NOMO-1 (cell line): Measurements from ENCODE around the gene TIMP2.

ENCODE experiments used
- DNase-seq, 2 experiments: peaks; one replicate each; lab custom pipeline; 2025; ENCODE audit not compliant: unreplicated experiment in 2 of 2; lab: John Stamatoyannopoulos, UW

The TIMP2 gene

DNA sequence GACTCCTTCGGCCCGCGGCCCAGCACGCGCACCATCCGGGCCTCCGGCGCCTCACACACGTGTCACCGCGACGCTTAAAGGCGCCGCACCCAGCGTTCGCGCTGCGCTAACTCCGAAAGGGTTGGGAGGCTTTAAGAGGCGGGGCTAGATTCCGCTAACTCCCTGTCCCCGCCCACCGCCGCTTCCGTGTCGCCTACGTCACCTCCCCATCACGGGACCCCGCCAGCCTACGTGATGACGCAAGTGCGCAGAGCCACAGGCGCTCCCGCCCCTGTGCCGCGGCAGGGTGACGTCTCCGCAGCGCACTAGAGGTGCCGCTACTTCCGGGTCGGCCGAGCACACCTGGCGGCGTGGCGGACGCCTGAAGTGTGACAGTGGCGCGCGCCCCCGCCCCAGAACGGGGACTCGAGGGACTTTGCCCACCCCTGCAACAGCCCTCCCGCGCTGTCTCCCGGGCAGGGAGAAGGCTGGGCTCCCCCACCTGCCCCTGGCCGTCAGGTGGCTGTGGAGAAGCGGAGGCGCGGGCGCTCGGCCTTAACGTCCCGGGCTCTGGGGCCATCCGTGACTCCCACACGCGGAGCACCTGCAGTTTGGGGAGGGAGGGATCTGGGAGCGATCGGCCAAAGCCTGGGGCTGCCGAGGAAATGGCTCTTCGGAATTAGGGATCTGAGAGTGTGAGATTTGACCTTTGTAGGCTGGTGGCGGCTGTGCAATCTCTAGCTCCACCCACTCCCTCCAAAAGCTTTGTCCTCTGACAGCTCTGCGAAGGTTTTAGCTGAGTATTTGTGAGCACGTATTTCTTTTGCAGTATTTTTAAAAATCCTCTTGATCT is 84.2 kb downstream of the TIMP2 start, which contains the start of gene USP36:
TSS of gene USP36 (minus strand) at position 35 of the 832 bp plus-strand sequence. CDS start 4,451 bp downstream, outside the sequence.
- peak; percentile 97 to 98 for DNase-seq

DNA sequence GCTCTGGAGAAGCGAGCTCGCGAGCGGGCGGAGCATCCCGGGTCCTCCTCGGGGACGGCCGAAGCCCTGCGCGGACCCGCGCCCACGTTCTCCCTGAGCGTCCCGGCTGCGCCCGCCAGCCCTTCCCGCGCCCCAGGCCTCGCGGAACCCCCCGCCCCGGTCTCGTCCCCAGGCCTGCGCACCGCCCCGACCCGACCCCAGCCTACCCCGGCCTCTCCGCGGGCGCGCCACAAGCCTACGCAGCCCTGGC is 84.7 kb downstream of the TIMP2 start:
- DNase-seq = no peak

DNA sequence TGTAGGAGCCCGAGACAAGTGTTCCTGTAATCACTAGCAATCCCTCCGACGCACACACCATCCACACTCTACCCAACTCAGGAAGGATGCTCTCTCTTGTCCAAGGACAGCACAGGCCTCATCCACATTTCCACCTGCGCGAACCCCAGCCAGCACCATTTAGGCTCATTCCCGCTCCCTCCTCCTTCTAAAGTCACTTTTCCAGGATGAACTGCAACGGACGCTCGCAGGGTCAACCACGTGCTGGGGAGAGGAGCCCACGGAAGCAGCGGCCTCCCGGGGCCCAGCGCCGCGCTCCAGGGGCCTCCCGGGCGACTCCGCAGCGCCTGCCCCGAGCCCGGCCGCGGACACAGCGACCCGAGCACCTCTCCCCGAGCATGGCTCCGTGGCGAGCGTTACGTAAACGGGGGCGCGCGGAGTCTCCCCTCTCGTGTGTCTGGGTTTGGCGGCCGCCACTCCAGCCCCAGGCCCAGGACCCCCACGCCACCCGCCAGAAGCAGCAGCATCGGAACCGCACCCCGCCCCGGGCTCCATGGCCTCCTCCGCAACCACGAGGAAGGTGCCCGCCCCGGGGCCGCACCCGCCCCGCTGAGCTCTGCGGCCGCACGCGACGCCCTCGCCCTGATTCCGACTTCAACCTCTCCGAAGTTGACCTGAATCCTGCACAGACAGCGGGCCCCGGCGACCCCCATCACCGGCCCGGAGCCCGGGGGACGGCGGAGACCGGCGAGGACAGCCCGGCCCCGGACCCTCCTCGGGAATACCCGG is 85.2 kb downstream of the TIMP2 start:
- peak; percentile 16 to 40 for DNase-seq

DNA sequence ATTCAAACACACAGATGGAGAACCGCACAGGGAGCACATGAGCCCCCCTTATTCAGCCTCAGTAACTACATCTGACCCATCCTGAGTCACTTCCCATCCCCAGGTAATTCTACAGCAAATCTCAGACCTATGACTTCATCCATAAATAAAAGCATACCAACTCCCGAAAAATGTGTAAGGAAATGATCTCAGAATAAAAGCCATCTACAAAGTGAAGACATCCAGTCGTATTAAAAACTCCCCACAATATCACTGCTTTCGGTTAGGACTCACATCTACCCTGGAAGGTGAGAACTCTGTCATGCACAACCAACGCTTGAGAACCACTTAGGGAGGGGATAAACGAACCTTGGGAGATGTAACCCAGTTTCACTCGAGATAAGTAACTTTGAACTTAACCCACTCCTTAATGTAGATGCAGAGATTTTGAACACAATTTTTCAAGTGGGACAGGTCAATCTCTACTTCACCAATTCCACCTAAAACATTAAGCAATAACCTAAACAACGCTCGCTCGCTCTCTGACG is 85.9 kb downstream of the TIMP2 start:
- no peak for DNase-seq

DNA sequence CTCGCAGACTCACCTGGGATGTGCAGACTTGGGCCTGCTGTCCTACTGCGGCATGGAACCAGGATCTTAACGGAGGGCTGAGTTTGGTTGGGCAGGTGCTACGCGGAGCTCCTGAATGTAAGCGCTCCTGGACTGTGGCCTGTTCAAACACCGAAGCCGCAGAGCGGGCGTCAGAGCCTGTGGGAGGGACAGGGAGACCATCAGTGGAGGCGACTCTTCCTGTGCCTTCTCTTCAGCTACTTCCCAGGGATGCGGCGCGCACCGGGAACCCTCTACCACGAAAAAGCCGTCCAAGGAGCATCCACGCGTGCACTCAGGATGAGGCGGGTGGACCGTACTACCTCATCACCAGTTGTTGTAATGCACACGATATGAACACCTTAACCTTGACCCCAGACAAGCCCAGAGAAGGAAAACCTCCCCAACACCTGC is 86.6 kb downstream of the TIMP2 start:
- DNase-seq = no peak

DNA sequence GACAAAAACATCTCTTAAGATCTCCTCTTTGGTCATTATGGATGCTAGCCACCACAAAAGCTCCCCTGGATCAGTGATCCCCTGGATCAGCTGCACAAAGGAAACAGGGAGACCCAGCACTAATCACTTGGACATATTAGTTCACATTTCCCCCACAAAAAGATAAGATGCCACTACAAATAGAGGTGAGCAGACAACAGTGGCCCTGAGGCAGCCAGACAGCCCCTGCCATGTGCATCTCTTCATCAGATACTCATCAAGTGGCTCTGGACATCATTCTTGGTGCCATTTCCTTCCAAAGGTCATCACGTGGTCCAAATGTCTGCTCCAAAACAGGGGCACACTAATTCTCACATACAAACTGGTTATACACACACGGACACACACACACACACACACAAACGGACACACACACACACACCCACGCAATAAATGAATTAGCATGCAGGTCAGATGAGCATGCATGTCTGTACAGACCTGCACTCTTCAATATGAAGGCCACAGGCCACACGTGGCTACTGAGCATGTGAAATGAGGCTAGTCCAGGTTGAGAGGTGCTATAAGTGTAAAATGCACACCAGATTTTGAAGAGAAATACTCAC is 88.7 kb downstream of the TIMP2 start:
- no peak for DNase-seq

DNA sequence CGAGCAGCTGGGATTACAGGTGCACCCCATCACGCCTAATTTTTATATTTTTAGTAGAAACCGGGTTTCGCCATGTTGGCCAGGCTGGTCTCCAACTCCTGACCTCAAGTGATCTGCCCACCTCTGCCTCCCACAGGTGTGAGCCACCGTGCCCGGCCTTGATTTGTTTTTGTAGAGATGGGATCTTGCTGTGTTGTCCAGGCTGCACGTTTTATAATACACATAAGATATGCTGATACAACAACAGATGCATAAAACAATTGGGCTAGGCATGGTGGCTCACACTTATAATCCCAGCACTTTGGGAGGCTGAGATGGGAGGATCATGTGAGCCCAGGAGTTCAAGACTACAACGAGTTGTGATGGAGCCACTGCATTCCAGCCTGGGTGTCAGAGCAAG is 90.6 kb downstream of the TIMP2 start:
- no peak for DNase-seq

DNA sequence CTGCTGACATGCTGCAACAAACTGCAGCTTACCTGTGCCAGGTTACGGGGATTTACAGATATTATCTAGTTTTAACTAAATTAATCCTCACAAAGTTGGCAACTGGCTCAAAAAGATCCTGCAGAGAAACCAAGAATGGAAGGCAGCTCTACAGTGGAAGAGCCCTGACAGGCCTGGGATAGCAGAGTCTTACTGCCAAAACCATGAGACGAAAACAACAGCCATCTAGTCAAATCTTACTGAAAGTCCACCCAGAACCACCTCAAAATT is 92.7 kb downstream of the TIMP2 start:
- DNase-seq = no peak

DNA sequence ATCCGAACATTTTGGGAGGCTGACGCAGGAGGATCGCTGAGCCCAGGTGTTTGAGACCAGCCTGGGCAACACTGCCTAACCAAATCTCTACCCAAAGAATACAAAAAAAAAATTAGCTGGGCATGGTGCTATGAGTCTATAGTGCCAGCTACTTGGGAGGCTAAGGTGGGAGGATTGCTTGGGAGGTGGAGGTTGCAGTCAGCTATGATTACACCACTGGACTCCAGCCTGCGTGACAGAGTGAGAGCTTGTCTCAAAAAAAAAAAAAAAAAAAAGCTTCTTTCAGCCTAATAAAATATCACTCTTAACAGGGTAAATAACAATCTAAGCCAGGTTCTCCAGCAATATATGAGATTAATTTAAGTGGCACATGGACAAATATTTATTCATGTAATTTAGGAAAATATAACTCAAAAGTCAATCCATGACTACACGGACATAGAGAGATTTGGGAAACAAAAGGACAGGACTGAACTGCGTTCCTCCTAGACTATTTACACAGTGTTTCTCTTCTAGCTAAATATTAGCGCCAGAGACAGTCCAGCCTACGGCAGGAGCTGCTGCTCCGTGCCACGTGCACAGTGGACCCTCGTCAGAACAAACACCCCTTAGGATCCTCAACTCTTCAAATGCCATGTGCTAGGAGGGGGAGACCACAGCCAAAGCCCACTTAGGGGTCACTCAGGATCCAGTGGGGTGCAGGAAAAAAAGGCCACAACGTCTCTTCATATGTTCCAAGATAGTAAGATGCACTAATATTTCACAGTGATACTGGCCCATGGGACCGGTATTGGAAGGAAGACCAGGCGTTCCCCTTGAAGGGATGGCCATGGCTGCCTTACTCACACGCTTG is 93.3 kb downstream of the TIMP2 start:
- DNase-seq = no peak

DNA sequence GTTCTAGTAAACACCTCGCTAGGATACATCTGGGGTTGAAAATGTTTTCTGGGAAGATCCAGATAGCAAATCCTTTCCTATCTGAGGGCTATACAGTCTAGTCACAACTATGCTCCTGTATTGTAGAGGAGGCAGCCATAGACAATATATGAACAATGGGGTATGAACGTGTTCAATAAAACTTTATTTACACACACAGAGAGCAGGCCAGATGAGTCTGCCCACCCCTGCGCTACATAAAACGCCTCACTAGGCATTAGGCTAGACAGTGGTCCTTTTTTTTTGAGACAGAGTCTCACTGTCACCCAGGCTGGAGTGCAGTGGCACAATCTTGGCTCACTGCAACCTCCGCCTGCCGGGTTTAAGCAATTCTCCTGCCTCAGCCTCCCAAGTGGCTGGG is 95.7 kb downstream of the TIMP2 start:
- no peak for DNase-seq

DNA sequence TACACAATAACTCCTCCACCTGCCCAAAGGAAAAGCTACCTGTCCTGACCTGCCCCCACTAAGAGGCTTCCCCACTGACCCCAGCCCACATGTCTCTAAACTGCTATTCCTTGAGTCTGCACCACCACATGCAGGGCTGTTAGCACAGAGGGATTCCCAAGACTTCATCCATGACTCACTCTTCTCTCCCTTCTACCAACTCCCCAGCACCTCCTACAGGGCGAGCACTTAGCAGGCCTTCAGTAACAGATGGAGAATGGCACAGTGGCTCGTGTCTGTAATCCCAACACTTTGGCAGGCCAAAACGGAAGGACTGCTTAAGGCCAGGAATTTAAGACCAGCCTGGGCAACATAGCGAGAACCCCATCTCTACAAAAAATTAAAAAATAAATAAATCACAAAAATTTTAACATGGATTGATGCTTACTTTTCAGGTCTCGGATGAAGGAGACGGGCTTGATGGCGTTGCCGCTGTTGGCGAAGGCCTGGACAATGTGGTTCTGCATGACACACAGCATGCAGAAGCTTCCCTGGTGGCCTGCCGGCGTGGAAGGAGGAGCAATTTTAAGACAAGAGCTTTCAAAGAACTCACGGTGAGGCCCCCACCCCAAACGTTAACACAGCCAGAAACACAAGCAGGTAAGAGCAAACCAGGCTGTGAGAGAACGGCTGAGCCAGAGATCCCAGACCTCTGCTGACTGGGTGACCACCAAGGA is 96.6 kb downstream of the TIMP2 start:
- DNase-seq = no peak

DNA sequence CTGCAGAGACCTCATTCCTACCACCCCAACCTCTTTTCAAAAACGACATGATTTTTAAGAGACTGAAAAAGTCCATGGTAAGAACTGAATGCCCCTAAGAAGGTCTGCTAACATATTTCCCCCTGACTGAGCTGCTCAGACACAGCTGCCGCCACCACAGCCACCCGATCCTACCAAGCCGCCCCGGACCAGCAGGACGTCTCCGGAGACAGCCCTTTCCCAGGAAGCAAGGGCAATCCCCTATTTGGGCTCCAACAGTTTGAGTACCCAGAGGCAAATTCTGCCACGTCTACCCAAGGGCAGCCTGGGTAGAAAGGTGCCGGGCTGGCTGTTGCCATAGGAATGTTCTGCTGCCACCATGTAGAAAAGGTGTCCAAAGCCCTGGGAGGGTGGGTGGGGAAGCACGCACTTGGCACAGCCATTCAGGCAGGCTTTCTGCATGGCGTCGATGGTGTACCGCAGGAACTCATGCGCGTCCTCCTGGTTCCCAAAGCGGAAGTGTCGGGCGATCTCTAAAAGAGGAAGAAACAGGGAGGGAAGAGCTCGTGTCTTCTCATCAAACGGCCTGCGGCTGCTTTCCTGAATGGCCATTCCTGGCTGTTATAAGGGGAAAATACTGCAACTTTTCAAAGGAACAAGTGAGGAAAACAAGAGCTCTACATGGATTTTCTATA is 98.2 kb downstream of the TIMP2 start:
- DNase-seq = peak in 1 of 2 experiments; percentile 39

DNA sequence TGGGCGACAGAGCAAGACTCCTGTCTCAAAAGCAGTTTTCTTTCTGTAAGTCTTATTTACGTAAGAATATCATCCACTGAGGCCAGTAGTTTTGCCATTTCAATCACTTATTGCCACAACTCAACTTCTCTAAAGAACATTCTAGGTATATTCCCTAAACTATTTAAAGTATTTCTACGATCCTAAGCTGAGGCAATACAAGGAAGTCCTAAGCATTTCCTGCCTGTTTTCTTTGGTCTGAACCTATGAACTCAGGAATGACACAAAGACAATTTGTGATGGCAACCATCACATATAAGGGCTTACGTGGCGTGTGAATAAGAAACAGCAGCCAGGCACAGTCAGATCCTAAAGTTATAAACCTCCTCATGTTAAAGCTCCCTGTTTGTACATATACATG is 98.8 kb downstream of the TIMP2 start:
- no peak for DNase-seq

DNA sequence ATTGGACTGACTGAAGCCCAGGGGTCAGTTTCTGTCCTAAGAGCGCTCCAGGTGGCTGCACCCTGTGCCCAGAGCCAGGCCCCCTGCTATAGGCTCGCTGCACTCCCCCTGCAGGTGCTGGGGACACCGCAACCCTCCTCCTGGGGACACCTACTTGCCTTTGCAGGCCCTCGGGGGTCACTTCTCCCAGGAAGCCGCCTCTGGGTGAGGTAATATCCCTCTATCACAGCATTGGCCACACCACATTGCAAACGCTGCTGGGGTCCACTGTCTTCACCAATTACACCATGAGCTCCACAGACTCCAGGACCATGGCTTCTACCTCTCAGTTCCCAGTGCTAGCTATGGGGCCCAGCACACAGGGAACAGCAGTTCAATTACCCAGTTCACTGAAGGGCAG is 99.5 kb downstream of the TIMP2 start:
- DNase-seq = no peak

DNA sequence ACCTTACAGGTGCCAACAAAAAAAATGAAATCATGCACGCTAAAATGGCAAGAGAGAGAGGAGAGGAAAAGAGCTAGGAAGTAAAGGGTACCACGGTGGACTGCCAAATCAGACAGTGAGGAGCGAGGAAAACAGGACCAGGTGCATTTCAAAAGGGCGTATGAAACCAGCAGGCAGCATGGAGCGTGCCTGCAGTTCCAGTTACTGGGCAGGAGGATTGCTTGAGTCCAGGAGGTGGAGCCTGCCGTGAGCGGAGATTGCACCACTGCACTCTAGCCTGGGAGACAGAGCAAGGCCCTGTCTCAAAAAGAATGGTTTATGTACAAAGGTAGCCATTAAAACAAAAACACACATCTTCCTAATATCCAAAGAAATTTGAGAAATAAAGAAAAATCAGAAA is 100.9 kb downstream of the TIMP2 start:
- no peak for DNase-seq

DNA sequence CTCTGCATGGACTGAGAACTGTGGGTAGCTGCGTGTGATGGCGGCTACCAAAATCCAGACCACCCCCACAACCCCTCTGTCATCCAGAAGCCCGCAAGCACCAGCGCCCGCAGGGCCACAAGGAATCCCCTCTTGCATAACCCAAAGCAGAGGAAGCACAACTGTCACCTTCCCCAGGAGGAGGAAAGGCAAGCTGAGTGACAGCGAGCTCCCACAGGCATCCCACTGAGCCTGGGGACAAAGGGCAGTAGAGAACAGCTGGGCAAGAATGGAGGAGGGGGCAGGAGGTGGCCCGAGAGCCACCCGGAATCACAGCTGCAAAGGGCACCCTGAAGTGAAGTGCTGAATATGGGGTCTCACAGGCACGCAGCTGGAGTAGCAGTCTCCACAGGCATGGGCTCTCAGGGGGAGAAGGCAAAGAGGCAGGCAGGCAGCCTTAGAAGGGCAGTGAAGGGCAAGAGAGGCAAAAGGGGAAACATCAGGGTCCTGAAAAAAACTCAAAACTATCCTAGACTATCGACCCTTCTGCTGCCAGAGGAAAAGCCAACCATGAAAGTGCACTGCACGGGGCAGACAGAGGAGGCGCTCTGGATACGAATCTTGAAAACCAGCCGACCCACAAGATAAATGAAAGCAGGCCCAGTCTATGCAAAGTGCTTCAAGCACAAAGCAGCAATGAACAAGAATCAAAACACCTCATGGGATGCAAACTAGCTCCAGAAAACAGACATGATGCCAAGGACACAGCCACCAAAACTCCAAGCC is 101.7 kb downstream of the TIMP2 start:
- no peak for DNase-seq

DNA sequence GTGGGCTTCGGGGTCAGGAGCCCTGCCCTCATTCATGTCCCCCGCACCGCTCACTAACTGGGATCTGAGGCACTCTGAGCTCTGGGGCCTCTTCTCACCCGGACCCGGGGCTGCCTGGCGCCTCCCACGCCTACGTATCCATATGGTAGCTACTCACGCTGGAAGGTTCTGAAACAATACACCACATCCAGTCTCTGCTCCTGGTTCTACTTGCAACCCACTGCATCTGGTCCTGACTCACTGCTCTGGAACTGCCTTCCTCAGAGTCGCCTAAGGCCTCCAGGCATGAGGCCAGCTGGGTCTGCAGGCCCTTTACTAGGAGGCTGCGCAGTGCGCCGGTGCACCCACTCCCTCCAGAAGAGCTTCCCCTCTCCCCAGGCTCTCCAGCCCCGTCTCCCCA is 102.6 kb downstream of the TIMP2 start:
- DNase-seq = no peak

DNA sequence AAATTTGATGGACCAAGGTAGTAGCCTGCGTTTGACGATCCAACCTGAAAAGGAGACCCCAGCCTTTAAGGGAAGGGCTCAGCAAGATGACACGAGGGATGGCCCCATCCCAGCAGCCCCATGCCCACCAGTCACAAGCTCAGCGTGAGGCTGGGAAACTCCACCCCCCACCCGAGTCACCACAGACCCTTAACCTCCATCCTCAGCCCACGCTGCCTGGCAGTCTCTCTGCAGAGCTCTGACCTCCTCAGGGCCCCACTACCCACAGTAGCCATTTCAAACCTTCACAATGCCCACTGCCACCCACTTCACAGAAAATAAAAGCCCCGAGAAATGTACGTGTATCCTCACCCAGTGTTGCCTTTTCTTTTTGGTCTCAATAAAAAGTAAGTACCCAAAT is 103.2 kb downstream of the TIMP2 start:
- no peak for DNase-seq

DNA sequence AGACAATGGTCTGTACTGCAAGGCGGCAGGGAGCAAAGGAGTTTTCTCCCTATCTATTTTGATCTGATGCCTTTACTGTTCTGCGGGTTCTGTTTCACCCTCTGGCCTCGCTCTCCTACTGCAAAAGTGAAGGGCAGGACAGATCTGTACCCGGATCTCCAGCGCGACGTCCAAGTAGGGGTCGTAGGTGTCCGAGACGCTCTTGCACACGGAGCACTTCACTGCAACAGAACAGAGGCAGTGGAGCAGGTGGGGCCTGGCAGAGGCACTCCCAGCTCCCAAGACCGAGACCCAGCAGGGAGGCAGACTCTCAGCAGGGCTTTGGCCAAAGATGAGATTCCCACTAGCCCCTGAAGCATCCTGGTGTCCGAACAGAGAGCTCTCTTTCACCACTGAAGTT is 104.3 kb downstream of the TIMP2 start:
- no peak for DNase-seq
